Lung microvascular endothelial cell (primary cell): ENCODE data around the gene TOE1. TPM values are rescaled to one million over a fixed set of nuclear protein-coding genes. Genes with fewer than 3 reads are reported as not detected.
"Not testable (repeated sequence)": the region's sequence is repeated elsewhere in the genome, so short reads cannot be mapped to it uniquely, and the experiment has no call there.

Experiments
- DNase-seq, 2 donors: peaks; one replicate each; pipeline versions ENCODE4 v3.0.0 to v3.0.0-alpha.2; 2010; ENCODE audit warnings: low read depth in 2 of 2
- total RNA-seq: library from RNA; depleted of rRNA; stranded (reverse); fragments of >200 nt; gene quantifications from 2 replicates; pipeline ENCODE4 v1.2.1, GENCODE V29; 2014

TOE1 gene
- total RNA-seq, result 12.9 and 13.5 TPM in 2 replicates

DNA sequence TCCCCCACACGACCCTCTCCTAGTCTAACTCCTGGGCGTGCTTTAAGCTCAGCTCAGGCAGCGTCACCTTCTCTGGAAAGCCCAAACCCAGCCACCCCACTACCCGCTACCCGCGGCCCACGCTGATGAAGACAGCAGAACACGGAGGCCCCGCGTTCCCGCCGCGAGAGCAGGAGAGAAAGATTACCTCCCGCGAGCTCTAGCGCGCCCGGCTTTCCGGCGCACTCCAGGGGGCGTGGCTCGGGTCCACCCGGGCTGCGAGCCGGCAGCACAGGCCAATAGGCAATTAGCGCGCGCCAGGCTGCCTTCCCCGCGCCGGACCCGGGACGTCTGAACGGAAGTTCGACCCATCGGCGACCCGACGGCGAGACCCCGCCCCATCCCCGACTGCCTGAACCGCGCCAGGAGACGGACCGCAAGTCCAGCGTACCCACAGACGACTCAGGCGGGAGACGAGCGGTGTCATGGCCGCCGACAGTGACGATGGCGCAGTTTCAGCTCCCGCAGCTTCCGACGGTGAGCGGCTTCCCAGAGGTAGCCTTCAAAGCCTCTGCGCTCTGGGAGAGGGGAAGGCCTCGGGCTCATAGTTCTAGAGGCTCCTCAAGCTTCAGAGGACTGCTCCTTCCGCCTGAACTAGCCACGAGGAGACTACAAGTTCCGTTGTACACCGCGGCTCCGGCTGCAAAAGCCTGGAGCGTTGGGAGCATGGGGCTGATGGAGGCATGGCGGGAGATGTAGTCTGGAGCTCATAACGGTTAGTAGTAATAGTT, at the start of gene TOE1, which contains the start of gene MUTYH:
Gene TOE1, plus strand, starts transcription at position 382 of the 770 bp plus-strand sequence. Its CDS starts 83 bp downstream, at position 465.
Gene MUTYH, minus strand, starts transcription at position 652 of the 770 bp plus-strand sequence. CDS start 5,935 bp downstream, outside the sequence.
- DNase-seq, result peak; percentile 95

DNA sequence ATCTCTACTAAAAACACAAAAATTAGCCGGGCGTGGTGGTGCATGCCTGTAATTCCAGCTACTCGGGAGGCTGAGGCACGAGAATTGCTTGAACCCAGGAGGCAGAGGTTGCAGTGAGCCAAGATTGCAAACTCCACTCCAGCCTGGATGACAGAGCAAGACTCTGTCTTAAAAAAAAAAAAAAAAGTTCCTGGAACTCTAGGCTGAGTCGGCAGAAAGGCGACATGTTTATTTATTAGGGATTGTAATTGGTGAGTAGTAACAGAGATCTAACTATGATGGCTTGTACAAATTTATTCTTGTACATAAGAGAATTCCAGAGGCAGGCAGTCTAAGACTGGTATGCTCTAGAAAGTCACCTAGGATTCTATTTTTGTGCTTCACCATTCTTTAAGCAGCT, 49.0 kb upstream of the TOE1 start:
- DNase-seq, result not testable (repeated sequence)

DNA sequence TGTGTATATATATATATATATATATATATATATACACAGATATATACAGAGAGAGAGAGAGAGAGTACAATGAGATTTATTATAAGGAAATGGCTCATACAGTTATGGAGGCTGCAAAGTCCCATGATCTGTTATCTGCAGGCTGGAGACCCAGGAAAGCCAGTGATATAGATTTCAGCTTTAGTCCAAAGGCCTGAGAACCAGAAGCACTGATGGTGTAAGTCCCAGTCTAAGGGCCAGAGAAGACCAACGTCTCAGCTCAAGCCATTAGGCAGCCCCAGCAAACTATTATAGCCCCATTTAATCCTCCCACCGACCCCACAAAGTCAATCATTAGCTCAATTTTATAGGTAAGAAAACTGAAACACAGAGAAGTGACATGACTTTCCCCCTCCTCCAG, 48.3 kb upstream of the TOE1 start:
- no peak for DNase-seq

DNA sequence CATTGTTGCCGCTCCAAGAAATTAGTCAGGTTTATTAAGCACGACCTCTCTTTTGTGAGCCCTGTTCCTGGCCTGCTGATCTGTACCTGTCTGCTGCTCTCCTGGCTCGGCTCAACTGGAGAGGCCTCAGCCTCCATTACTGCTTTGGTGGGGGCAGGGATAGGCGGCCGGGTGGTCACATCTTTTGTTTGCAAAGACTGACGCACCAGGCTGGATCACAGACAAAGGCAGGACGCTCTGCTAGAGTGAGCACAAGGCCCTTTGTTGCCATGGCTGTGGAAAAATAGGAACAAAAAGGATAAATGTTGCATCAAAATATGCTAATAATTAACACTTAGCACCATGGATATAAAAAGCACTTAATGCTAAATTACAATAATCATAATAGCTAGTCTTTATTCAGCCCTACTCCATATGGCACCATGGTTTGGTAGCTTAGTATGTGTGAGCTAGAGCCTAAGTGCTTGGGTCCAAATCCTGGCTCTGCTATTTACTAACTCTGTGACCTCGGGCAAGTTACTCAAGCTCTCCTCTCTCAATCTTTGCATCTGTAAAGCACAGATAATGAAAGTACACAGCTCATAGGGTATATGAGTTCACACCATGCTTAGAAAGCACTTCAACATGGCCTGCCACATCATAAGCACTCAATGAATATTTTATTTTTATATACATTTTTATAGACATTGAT, 42.2 kb upstream of the TOE1 start:
- DNase-seq, result no peak

DNA sequence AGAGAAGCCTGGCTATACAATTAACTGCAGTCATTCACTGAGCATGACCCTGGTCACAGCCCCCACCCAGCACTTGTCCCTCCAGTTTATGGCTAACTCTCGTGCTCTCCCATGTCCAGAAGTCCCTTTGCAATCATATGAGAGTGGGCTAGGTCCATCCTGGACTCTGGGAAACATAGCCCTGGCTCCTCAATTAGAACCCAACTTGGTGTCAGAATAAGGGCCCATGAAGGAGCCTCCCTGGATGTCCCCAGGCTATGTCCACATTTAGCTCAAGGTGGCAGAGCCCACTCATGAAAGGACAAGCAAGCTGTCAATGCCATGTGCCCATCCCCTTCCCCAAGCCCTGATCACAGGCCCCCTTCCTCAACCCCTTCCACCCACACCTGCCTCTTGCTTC, 40.7 kb upstream of the TOE1 start:
- DNase-seq, result no peak

DNA sequence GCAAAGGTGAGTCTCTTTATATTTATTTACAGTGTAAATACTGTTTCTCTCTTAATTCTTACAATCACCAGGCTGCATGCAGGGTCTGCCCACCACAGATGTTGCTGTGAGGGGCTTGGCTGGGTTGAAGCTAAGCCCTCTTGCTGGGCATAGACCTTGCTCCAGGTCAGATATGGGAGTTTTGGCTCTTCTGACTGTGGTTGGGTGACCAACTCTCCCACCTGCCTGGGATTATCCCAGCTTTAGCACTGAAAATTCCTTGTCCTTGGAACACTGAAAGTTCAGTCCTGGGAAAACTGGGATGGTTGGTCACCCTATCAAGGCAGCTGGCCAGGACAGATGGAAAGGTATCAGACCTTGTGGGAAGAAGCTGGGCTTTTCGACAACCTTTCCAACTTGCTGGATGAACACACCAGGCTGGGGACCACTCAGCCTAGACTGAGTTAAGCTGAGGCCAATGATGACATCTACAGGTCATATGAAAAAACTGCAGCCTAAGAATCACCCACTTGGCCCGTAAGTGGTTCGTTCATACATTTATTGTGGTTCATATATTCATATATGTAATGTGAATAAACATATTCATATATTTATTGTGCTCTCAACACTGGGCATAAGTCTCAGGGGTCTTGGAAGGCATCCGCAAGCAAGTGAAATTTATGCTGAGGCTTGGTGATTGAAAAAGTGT, 39.8 kb upstream of the TOE1 start:
- peak; percentile 87 to 94 for DNase-seq

DNA sequence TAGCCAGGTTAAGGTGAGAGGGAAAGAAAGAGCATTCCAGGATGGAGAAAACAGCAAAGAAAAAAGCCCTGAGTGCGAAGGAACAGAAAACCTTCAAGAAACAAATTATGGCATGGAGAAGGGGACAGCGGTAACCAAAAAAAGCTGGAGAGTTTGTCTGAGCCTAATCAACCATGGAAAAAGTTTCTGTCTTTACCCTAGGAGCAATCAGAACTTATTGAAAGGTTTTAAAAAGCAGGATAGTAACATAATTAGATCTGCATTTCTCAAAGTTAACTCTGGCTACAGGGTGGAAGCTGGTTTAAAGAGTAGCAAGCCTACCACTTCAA, 39.3 kb upstream of the TOE1 start:
- DNase-seq, result no peak

DNA sequence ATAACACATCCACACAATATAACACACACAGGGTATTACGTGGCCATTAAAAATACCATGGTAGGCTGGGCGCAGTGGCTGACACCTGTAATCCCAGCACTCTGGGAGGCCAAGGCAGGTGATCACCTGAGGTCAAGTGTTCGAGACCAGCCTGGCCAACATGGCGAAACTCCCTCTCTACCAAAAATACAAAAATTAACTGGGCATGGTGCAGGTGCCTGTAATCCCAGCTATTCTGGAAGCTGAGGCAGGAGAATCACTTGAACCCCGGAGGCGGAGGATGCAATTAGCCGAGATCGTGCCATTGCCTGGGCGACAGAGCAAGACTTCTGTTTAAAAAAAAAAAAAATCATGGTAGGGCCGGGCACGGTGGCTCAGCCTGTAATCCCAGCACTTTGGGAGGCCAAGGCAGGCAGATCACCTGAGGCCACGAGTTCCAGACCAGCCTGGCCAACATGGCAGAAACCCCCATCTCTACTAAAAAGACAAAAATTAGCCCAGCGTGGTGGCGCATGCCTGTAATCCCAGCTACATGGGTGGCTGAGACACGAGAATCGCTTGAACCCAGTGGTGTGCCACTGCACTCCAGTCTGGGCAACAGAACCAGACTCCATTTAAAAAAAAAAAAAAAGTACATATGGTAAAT, 37.3 kb upstream of the TOE1 start:
- DNase-seq, result no peak

DNA sequence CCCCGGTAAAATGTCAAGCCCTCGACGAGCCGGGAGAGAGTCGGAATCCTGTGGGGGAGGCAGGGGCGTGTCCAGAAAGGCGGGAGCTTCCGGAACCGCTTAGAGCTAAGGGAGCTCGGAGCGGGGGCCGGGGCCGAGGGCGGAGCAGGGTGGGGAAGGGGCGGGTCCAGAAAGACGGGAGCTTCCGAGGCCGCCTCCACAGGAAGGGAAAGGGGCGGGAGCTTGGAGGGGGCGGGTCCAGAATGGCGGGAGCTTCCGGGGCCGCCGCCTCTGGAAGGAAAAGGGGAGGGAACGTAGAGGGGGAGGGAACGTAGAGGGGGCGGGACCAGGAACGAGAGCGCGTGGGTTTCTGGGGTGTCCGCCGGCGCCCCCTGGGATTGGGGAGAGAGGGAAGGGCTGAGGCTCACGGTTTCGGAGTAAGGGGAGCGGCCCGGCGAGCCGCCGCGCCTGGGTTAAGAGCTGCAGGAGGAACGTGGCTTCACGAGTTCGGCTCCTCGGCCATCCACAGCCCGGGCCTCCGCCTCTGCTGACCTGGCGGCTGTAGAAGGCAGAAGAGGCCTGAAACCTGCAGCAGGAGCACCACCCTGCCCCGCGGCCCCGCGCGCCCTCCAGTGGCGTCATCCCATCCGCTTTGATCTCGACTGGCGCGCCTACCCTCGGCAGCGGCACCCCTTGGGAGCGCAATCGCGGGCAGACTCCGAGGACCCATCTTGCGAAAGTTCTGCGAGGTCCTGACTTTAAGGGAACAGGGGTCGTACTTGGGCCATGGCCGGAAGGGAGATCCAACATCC, 36.3 kb upstream of the TOE1 start:
- DNase-seq, result peak; percentile 97 to 98

DNA sequence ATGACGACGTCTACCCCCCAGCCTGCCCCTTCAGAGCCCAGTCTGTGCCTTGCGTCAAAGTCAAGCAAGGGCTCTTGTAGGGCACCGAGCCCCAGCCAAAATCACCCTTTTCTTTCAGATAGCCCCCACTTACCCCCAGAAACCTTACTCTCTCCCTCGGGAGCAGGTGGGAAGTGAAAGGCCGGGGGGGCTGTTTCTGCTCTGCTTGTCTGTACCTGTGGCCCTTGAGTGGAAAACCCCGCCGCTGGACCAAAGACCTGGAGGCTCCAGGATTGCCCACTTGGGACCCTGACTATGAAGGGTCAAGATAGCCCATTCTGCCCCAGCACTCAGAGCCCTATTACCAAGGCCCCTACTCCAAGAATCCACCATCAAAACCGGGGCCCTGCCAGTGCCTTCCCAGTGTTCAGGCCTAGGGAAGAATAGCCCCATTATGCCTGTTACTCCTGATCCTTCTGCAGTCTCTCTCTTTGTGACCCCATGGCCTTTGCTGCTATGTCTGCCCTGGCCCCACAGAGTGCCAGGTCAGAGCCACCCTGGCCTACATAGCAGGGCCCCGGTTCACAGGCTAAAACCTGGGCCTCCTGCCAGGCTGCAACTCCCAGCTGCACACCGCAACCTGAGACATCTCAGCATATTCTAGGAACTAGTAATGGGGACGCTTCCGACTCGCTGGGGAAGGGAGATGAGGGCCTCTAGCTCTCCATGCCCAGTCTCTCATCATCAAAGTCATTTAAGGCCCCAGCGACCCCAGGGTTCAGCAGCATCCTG, 35.5 kb upstream of the TOE1 start:
- DNase-seq, result peak in 1 of 2 donors; percentile 3

DNA sequence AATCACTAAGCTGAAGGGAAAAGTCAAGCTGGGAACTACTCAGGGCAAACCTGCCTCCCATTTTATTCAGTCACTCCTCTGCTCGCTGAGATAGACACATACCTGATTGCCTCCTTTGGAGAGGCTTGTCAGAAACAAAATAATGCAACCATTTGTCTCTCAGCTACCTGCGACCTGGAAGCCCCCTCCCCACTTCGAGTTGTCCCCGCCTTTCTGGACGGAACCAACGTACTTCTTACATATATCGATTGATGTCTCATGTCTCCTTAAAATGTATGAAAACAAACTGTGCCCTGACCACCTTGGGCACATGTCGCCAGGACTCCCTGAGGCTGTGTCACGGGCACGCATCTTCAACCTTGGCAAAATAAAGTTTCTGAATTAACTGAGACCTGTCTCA, 34.7 kb upstream of the TOE1 start:
- no peak for DNase-seq

DNA sequence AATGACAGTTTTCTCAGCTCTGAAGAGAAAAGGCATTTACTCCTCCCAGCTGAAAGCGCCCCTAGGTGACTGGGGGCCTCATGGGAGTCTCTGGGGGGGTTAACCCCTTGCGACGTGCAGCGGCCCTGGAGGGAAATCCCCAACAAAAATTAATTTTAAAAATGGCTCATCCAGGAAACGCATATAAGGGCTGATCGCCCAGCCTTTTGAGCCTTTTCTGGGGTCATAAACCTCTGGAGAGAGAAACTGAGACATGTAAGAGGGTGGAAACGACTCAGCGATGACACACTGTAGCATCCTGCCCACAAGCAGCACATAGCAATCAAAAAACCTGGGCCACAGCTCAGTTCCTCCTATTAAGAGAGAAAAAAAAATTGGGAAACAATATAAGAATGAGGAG, 33.7 kb upstream of the TOE1 start:
- DNase-seq, result peak in 1 of 2 donors; percentile 81

DNA sequence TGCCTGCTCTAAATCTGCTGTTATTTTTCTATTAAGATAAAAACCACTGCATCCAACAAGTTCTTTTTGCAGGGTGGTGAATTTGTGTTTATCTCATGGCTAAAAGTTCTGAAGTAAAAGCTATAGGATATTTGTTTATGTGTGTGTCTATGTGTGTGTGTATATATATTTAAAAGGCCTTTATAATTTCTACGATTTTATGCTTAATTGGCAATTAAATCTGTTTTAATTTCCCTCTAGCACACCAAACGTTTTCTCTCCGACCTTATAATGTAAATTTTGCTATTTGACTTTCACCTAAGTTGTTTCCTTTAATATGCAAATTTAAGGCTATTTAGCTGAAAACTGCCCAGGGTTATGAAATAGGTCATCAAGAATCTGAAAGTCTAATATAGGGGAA, 33.1 kb upstream of the TOE1 start:
- DNase-seq, result no peak

DNA sequence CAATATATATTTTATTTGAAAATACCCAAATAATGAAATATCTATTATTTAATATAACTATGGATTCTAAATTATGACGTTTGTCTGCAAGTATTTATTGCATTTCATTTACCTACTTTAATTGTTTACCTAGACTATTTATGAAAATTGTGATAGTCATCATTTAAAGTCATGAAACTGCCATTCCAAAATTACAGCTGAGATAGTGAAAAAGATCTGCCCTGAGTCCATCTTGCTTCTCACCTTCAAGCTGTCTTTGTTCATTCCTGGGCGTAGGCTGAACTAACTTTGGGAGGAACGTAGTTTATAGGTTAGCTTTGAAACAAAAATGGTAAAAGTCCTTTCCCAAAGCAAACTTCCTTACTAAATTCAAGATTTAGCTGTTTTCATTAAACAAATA, 25.7 kb upstream of the TOE1 start:
- no peak for DNase-seq

DNA sequence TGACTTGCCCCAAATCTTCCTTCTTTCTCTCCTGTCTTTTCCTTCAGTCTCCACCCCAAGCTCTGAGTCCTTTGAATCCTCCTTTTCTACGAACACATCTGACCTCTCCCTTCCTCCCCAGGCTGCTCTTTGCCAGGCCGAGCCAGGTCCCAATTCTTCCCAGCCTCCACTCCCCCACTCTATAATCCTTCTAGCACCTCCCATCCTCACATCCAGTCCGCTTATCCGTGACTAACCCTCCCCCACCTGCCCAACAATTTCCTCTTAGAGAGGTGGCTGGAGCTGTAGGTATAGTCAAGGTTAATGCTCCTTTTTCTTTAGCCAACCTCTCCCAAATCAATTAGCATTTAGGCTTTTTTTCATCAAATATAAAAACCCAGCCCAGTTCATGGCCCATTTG, 22.8 kb upstream of the TOE1 start:
- no peak for DNase-seq

DNA sequence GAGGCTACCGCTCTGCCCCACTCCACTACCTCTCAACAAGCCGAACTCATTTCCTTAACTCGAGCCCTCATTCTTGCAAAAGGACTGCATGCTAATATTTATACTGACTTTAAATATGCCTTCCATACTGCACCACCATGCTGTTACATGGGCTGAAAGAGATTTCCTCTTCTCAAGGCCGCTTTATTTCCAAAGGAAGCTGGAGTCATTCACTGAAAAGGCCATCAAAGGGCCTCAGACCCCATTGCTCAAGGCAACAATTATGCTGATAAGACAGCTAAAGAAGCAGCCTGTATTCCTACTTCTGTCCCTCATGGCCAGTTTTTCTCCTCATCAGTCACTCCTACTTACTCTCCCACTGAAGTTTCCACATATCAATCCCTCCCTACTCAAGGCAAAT, 20.2 kb upstream of the TOE1 start:
- no peak for DNase-seq

DNA sequence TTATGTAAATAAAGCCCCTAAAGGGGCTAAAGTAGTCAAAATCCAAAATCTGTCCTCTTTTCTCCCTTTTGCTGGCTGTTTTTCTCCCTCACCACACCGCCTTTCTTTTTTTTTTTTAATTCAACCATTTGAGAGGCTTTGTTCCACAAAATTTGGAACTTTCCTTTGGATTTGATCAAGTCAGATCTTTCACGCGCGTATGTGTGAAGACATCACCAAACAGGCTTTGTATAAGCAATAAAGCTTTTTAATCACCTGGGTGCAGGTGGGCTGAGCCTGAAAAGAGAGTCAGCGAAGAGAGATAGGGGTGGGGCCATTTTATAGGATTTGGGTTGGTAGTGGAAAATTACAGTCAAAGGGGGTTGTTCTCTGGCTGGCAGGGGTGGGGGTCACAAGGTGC, 18.5 kb upstream of the TOE1 start:
- no peak for DNase-seq

DNA sequence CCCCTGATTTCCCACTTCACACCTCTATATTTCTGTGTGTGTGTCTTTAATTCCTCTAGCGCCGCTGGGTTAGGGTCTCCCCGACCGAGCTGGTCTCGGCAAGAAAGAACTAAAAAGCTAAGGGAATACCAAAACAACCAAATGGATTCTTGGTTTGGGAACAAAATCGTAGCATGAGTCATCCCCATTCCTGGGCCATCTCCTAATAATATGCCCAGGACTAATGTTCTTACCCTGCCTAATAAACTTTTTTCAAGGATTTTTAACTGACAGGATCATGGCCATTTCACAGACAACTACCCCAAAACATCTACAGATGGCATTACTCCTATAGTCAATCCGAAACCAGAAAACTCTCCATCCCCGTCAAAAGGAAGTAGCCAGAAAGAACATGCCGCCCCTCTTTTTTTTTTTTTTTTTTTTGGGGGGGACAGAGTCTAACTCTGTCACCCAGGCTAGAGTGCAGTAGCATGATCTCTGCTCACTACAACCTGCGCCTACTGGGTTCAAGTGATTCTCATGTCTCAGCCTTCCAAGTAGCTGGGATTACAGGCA, 17.4 kb upstream of the TOE1 start:
- DNase-seq, result no peak

DNA sequence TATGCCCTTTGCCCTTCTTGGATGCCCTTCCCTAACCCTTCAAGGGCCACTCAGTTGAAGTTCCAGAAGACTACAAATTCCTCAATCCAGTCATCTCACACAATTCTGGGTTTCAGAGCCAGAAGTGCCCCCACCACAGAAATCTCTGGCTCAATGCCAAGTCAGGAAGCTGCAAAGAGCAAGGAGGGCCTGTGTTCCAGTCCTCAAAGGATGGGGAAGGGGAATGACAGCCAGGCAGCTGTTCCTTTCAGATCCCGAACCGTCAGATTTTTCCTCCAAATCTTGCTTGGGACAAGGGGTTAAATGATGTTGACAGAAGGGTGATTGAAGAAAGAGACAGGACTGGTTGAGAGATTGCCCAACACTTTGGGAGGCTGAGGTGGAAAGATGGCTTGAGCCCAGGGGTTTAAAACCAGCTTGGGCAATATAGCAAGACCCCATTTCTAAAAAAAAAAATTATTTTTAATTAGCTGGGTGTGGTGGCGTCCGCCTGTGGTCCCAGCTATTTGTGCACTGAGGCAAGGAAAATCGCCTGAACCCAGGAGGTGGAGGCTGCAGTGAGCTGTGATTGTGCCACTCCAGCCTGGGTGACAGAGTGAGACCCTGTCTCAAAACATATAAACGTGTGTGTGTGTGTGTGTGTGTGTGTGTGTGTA, 14.0 kb upstream of the TOE1 start:
- peak in 1 of 2 donors; percentile 10 for DNase-seq
